Keratinocyte (primary cell): ENCODE results near the gene CGB7. TPM values are rescaled to one million over a fixed set of nuclear protein-coding genes. Genes with fewer than 3 reads are reported as not detected.

Experiments used
- DNase-seq: peaks from one replicate; pipeline ENCODE4 v3.0.0-alpha.2; 2011; ENCODE audit warnings: low read depth, missing footprints, low spot score
- FAIRE-seq: peaks from 2 replicates; lab custom pipeline; 2011; peaks lifted over from hg19 to GRCh38; lab: Jason Lieb, UNC
- H2AFZ ChIP-seq: 2 replicates; pipeline ENCODE4 v1.6.0; 2012; ENCODE audit warnings: low read length, control low read depth, inconsistent platforms; ENCODE audit not compliant: control insufficient read depth
- H3K27ac ChIP-seq: 2 replicates; pipeline ENCODE4 v1.5.1; 2011; ENCODE audit warnings: low read length; ENCODE audit not compliant: control insufficient read depth, insufficient read depth
- H3K27me3 ChIP-seq: 3 replicates; pipeline ENCODE4 v1.6.0; 2011; ENCODE audit warnings: low read length; ENCODE audit not compliant: control insufficient read depth, insufficient read depth; ENCODE audit errors: extremely low read depth
- H3K36me3 ChIP-seq, 2 experiments: 2 replicates in 1 of 2; 3 replicates in 1 of 2; pipeline ENCODE4 v1.5.1; 2011; ENCODE audit warnings: low read length in 2 of 2, mild to moderate bottlenecking in 1 of 2; ENCODE audit not compliant: control insufficient read depth in 2 of 2, insufficient read depth in 2 of 2; ENCODE audit errors: extremely low read depth in 1 of 2
- H3K4me1 ChIP-seq: 3 replicates; pipeline ENCODE4 v1.5.1; 2011; ENCODE audit warnings: low read length; ENCODE audit not compliant: control insufficient read depth, insufficient read depth; ENCODE audit errors: extremely low read depth
- H3K4me2 ChIP-seq: 3 replicates; pipeline ENCODE4 v1.6.0; 2011; ENCODE audit warnings: low read depth, low read length; ENCODE audit not compliant: control insufficient read depth, insufficient read depth; ENCODE audit errors: extremely low read depth
- H3K4me3 ChIP-seq, 3 experiments: fragments of 200-600 bp in 1 of 3; sonication (generic) in 1 of 3; 2 replicates in 2 of 3; 3 replicates in 1 of 3; pipeline ENCODE4 v1.5.1; 2011 to 2016; ENCODE audit warnings: low read length in 3 of 3, mild to moderate bottlenecking in 3 of 3, control low read depth in 2 of 3, inconsistent platforms in 1 of 3, low read depth in 1 of 3, mixed read lengths in 1 of 3, mixed run types in 1 of 3, moderate library complexity in 1 of 3; ENCODE audit not compliant: control insufficient read depth in 2 of 3, insufficient read depth in 2 of 3; ENCODE audit errors: extremely low read depth in 1 of 3
- H3K79me2 ChIP-seq: 2 replicates; pipeline ENCODE4 v1.6.0; 2012; ENCODE audit warnings: low read length; ENCODE audit not compliant: control insufficient read depth, insufficient read depth
- H3K9ac ChIP-seq: 3 replicates; pipeline ENCODE4 v1.6.0; 2011; ENCODE audit warnings: low read length; ENCODE audit not compliant: control insufficient read depth, insufficient read depth; ENCODE audit errors: extremely low read depth
- H3K9me1 ChIP-seq: 3 replicates; pipeline ENCODE4 v1.6.0; 2011; ENCODE audit warnings: low read length; ENCODE audit not compliant: control insufficient read depth, insufficient read depth; ENCODE audit errors: extremely low read depth
- H3K9me3 ChIP-seq: 2 replicates; pipeline ENCODE4 v1.5.1; 2012; ENCODE audit warnings: low read depth, low read length; ENCODE audit not compliant: control insufficient read depth
- H4K20me1 ChIP-seq: 3 replicates; pipeline ENCODE4 v1.6.0; 2011; ENCODE audit warnings: low read length; ENCODE audit not compliant: control insufficient read depth, insufficient read depth; ENCODE audit errors: extremely low read depth
- EZH2 ChIP-seq: IDR thresholded peaks from one replicate; pipeline ENCODE4 v1.6.1; 2012; ENCODE audit warnings: inconsistent platforms, mild to moderate bottlenecking, low read length, moderate library complexity
- dilution Hi-C: fragments of 300-500 bp; cut with MboI; formaldehyde crosslinking; loops from one replicate; pipeline ENCODE4 v1.7.0; 2020; ENCODE audit warnings: low sequenced_read_pairs; ENCODE audit not compliant: extremely low pct_ligation_motif_present
- polyA plus RNA-seq, 5 experiments: library from polyadenylated mRNA; depleted of rRNA in 3 of 5; stranded (reverse) in 3 of 5; stranded (forward) in 1 of 5; unstranded in 1 of 5; fragments of >200 nt; gene quantifications; 1 replicate in 1 of 5; 2 replicates in 3 of 5; 3 replicates in 1 of 5; pipeline versions ENCODE4 v1.2.1 to v1.2.3, GENCODE V29; 2011 to 2012; ENCODE audit warnings: missing spikeins in 2 of 5, low read depth in 1 of 5, low replicate concordance in 1 of 5
- TF ChIP-seq, protein P1 (sequence below), 3 experiments: IDR thresholded peaks in 1 of 3; conservative IDR thresholded peaks in 1 of 3; optimal IDR thresholded peaks in 1 of 3; 2 replicates in 2 of 3; 3 replicates in 1 of 3; pipeline versions ENCODE3 to v1.5.1; 2011; ENCODE audit warnings: low read length in 3 of 3, mild to moderate bottlenecking in 3 of 3, moderate library complexity in 2 of 3, control low read depth in 1 of 3, inconsistent platforms in 1 of 3; ENCODE audit not compliant: insufficient read depth in 2 of 3; ENCODE audit errors: extremely low read depth in 1 of 3

CGB7 gene
- polyA plus RNA-seq, 1 donor (not counting 4 experiments of a cell fraction or from before 2014, with no cell fraction given): 0.92 TPM

DNA sequence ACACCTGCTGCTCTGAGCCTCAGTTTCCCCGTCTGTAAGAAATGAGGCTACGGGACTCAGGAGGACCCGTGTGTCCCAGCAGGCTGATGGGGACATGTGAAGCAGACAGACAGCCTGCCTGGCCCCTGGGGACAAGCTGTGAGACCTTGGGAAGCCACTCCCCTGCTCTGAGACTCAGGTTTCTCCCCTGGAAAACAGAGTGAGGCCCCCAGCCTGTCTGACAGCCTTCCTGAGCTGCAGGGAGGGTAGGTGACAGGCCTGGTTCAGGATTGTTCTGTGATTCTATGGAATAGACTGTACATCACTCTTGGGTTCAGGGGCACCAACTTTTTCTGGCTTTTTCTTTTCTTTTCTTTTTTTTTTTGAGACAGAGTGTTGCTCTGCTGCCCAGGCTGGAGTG lies 10.0 kb upstream of the CGB7 start:
- Histone ChIP-seq H4K20me1 (no peaks in the 10 kb centered on the region), H3K9me3 (no peaks in the 10 kb centered on the region), H3K9me1 (no peaks in the 10 kb centered on the region), H3K4me1 (peaks cover 12% of the 10 kb centered on the region), H3K4me2 (no peak overlapping the region), H3K27me3 (peaks cover 38% of the 10 kb centered on the region), H3K9ac (no peak overlapping the region), H3K27ac (no peak overlapping the region), H3K79me2 (no peaks in the 10 kb centered on the region), H3K4me3 (no peak overlapping the region), H2AFZ (no peak overlapping the region), H3K36me3 (peaks cover 0 to 4% of the 10 kb centered on the region in 2 experiments)
- DNase-seq (no peak), FAIRE-seq (no peak)
- dilution Hi-C loops: no loop called here
- TF ChIP-seq EZH2: no peak
- TF ChIP-seq, protein P1, sequence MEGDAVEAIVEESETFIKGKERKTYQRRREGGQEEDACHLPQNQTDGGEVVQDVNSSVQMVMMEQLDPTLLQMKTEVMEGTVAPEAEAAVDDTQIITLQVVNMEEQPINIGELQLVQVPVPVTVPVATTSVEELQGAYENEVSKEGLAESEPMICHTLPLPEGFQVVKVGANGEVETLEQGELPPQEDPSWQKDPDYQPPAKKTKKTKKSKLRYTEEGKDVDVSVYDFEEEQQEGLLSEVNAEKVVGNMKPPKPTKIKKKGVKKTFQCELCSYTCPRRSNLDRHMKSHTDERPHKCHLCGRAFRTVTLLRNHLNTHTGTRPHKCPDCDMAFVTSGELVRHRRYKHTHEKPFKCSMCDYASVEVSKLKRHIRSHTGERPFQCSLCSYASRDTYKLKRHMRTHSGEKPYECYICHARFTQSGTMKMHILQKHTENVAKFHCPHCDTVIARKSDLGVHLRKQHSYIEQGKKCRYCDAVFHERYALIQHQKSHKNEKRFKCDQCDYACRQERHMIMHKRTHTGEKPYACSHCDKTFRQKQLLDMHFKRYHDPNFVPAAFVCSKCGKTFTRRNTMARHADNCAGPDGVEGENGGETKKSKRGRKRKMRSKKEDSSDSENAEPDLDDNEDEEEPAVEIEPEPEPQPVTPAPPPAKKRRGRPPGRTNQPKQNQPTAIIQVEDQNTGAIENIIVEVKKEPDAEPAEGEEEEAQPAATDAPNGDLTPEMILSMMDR (optimal IDR thresholded peaks at IDR 0.05 in 1 of 3, IDR thresholded peaks at IDR 0.05 in 1 of 3, conservative IDR thresholded peaks at IDR 0.05 in 1 of 3; ENCODE audit: extremely low read depth in 1 of 3, insufficient read depth in 2 of 3, low read length in 3 of 3): no peak

DNA sequence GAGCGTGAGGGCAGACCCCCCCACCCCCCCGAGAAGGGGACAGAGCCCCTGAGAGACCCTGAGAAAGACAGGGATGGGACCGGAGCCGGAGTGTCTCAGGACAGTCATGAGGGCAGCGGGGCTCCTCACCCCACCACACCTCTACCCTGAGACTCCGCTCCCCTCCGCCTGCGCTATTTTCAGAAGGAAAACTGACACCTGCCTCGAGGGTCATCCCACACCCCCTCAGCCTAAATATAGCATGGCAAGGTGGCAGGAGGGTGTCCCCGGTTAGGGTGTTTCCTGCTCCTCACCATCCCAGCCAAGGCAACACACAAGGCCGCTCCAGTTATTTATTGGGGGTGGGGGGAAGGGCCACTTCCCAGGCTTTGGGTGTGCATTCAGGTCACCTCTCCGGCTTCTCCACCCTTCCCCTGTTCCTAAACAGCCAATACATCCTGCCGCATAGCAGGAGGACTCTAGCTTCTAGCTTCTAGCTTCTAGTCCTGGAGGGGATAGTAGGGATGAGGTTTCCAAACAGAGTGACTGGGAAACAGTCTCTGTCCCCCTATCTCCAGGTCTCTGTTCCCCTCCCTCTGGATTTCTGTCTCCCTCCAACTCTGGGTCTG lies 8.5 kb upstream of the CGB7 start:
- dilution Hi-C loops: no loop called here
- H3K4me3 ChIP-seq: no peak overlapping the region
- H3K9me3 ChIP-seq: no peaks in the 10 kb centered on the region
- TF ChIP-seq, protein P1 (optimal IDR thresholded peaks at IDR 0.05 in 1 of 3, IDR thresholded peaks at IDR 0.05 in 1 of 3, conservative IDR thresholded peaks at IDR 0.05 in 1 of 3; ENCODE audit: extremely low read depth in 1 of 3, insufficient read depth in 2 of 3, low read length in 3 of 3): no peak
- no peak for TF ChIP-seq EZH2
- no peak overlapping the region for H3K9ac ChIP-seq
- H3K4me2 ChIP-seq: no peak overlapping the region
- H3K4me1 ChIP-seq: peaks cover 12% of the 10 kb centered on the region
- FAIRE-seq (no peak), DNase-seq (no peak)
- H3K36me3 ChIP-seq: peaks cover 3 to 4% of the 10 kb centered on the region in 2 experiments
- no peak overlapping the region for H3K27ac ChIP-seq
- no peak overlapping the region for H2AFZ ChIP-seq
- H4K20me1 ChIP-seq: no peaks in the 10 kb centered on the region
- no peaks in the 10 kb centered on the region for H3K79me2 ChIP-seq
- peaks cover 24% of the 10 kb centered on the region for H3K27me3 ChIP-seq
- no peaks in the 10 kb centered on the region for H3K9me1 ChIP-seq
